ENCODE measurements around the gene NEMP2. TPM values are rescaled to one million over a fixed set of nuclear protein-coding genes. Genes with fewer than 3 reads are reported as not detected.

NEMP2 gene
- total and polyA plus RNA-seq, 2 of the 8 experiments (the other 6 are each of a cell fraction or from before 2014, with no cell fraction given), result 3.1 to 5.3 TPM

- no peak for TF ChIP-seq ZNF274 (IDR thresholded peaks at IDR 0.05; ENCODE audit: borderline replicate concordance, extremely low read depth, low read length)
These were observed 32.7 kb downstream of the NEMP2 start (continued) for GRCh38 chr2:190501702-190502407.

Measured in H1 (cell line).